PC-3 (cell line): Measurements from ENCODE around the gene SKIDA1. TPM values are rescaled to one million over a fixed set of nuclear protein-coding genes. Genes with fewer than 3 reads are reported as not detected.
A peak's percentile ranks its signal among the peaks of the same experiment; 100 is the strongest.
"Not testable (repeated sequence)": the region's sequence is repeated elsewhere in the genome, so short reads cannot be mapped to it uniquely, and the experiment has no call there.

Experiments used
- ATAC-seq: fragments of 200-7000 bp; cut with Tn5 transposase; 2 replicates; pipeline ENCODE4 v1.9.1; 2020; ENCODE audit warnings: mild to moderate bottlenecking, moderate library complexity
- Bru-seq: library from RNA; stranded (reverse); fragments of 400-500 nt; gene quantifications from one replicate; lab custom pipeline; 2021; lab: Mats Ljungman, UMichigan
- BruChase-seq, 2 experiments: library from RNA; stranded (reverse); fragments of 400-500 nt; gene quantifications; one replicate each; lab custom pipeline; 2021; lab: Mats Ljungman, UMichigan
- BruUV-seq: library from RNA; stranded (reverse); fragments of 400-500 nt; replicated peaks from 2 replicates; lab custom pipeline; 2021; lab: Mats Ljungman, UMichigan
- CTCF ChIA-PET: fragments of 300-600 bp; sonication (Branson Sonifier 250); formaldehyde crosslinking; loops from one replicate; lab custom pipeline; 2022; ENCODE audit warnings: antibody characterized with exemption; lab: Charles Lee
- POLR2A ChIA-PET: fragments of 300-600 bp; sonication (Branson Sonifier 250); formaldehyde crosslinking; loops from one replicate; lab custom pipeline; 2022; ENCODE audit warnings: antibody characterized with exemption; ENCODE audit not compliant: unreplicated experiment; lab: Charles Lee
- DNase-seq: peaks from one replicate; pipeline ENCODE4 v3.0.0-alpha.2; 2015
- H2AFZ ChIP-seq: fragments of 300-600 bp; sonication (generic); 2 replicates; pipeline ENCODE4 v1.6.0; 2016; ENCODE audit warnings: antibody characterized with exemption, low read length
- H3F3A ChIP-seq: fragments of 300-600 bp; sonication (generic); one replicate; pipeline ENCODE4 v1.6.0; 2017; ENCODE audit warnings: antibody characterized with exemption, low read length, control low read depth, mild to moderate bottlenecking; ENCODE audit not compliant: unreplicated experiment
- H3K27ac ChIP-seq: fragments of 300-600 bp; sonication (generic); 2 replicates; pipeline ENCODE4 v1.5.1; 2016; ENCODE audit warnings: mild to moderate bottlenecking, low read length
- H3K27me3 ChIP-seq: fragments of 300-600 bp; sonication (generic); 2 replicates; pipeline ENCODE4 v1.6.1; 2016; ENCODE audit warnings: low read length, mixed read lengths
- H3K36me3 ChIP-seq: fragments of 300-600 bp; sonication (generic); 2 replicates; pipeline ENCODE4 v1.6.1; 2016; ENCODE audit warnings: low read depth, mixed run types, low read length, mixed read lengths
- H3K4me1 ChIP-seq: fragments of 300-600 bp; sonication (generic); 2 replicates; pipeline ENCODE4 v1.5.1; 2016; ENCODE audit warnings: low read length; ENCODE audit not compliant: insufficient read depth
- H3K4me2 ChIP-seq: fragments of 300-600 bp; sonication (generic); 2 replicates; pipeline ENCODE4 v1.6.0; 2016; ENCODE audit warnings: low read length
- H3K4me3 ChIP-seq: fragments of 300-600 bp; sonication (generic); 2 replicates; pipeline ENCODE4 v1.5.1; 2016; ENCODE audit warnings: mild to moderate bottlenecking, low read length, mixed read lengths
- H3K79me2 ChIP-seq: fragments of 300-600 bp; sonication (generic); 2 replicates; pipeline ENCODE4 v1.6.1; 2017; ENCODE audit warnings: low read length, mixed read lengths
- H3K9ac ChIP-seq: fragments of 300-600 bp; sonication (generic); 2 replicates; pipeline ENCODE4 v1.6.0; 2016; ENCODE audit warnings: mild to moderate bottlenecking, low read length
- H3K9me2 ChIP-seq: fragments of 300-600 bp; sonication (generic); replicated peaks from 2 replicates; pipeline ENCODE4 v1.6.1; 2016; ENCODE audit warnings: mixed run types, low read length, mixed read lengths
- H3K9me3 ChIP-seq: fragments of 300-600 bp; sonication (generic); 2 replicates; pipeline ENCODE4 v1.6.1; 2016; ENCODE audit warnings: low read length, mixed read lengths
- H4K20me1 ChIP-seq: fragments of 300-600 bp; sonication (generic); 2 replicates; pipeline ENCODE4 v1.6.1; 2016; ENCODE audit warnings: low read length, mixed read lengths
- CTCF ChIP-seq: fragments of 300-600 bp; sonication (generic); conservative IDR thresholded peaks from 2 replicates; pipeline ENCODE4 v1.5.1; 2017; ENCODE audit warnings: antibody characterized with exemption, low read depth, mild to moderate bottlenecking, low read length
- EZH2 ChIP-seq: fragments of 300-600 bp; sonication (generic); IDR thresholded peaks from one replicate; pipeline ENCODE4 v1.6.1; 2017; ENCODE audit warnings: antibody characterized with exemption, mild to moderate bottlenecking, low read length; ENCODE audit not compliant: unreplicated experiment
- EZH2phosphoT487 ChIP-seq: fragments of 300-600 bp; sonication (generic); IDR thresholded peaks from 2 replicates; pipeline ENCODE4 v1.6.1; 2018; ENCODE audit warnings: mild to moderate bottlenecking, antibody characterized with exemption, low read length, borderline replicate concordance
- intact Hi-C: fragments of 100-400 bp; cut with micrococcal nuclease; formaldehyde crosslinking; loops from 2 replicates; pipeline ENCODE4 v1.9.0; 2023
- long read RNA-seq: library from polyadenylated mRNA; unstranded; transcript quantifications from one replicate; pipeline ENCODE4 v2.0.0, GENCODE V29; 2021; ENCODE audit not compliant: unreplicated experiment
- total RNA-seq: library from RNA; depleted of rRNA; stranded (reverse); fragments of >200 nt; gene quantifications from 2 replicates; pipeline ENCODE4 v1.2.3, GENCODE V29; 2014; rRNA removed

The SKIDA1 gene
- total RNA-seq = 0.17 and 0.26 TPM in 2 replicates
- percentile 29 among the genes with signal in this experiment for Bru-seq, nascent RNA
- BruChase-seq, experiment 1, labeled RNA remaining after a 6-hour chase = percentile 29 among the genes with signal in this experiment
- BruChase-seq, experiment 2, labeled RNA remaining after a 2-hour chase = percentile 31 among the genes with signal in this experiment
- long read RNA-seq = 0 reads

GRCh38 chr10:21525367-21526187 is at the start of gene SKIDA1:
Gene SKIDA1, minus strand, starts transcription at chr10:21525682. Its CDS starts 7,860 bp downstream, at chr10:21517822.
- Histone ChIP-seq H3K4me3 (peak within 1 kb of the TSS; percentile 81), H4K20me1 (no peaks in the 10 kb centered on the region), H3K9ac (peak within 1 kb of the TSS; percentile 89), H3F3A (no peaks in the 10 kb centered on the region), H3K27me3 (no peaks in the 10 kb centered on the region), H2AFZ (peak within 1 kb of the TSS; percentile 99), H3K79me2 (no peaks in the 10 kb centered on the region), H3K4me1 (peaks cover 18% of the 10 kb centered on the region), H3K9me2 (no peaks in the 10 kb centered on the region), H3K36me3 (no peaks in the 10 kb centered on the region), H3K9me3 (no peaks in the 10 kb centered on the region), H3K4me2 (peak within 1 kb of the TSS; percentile 99), H3K27ac (peak within 1 kb of the TSS; percentile 81)
- DNase-seq (peak; percentile 65), ATAC-seq (peak; percentile 59)
- TF ChIP-seq CTCF = no peak
- no peak for TF ChIP-seq EZH2phosphoT487
- no peak for TF ChIP-seq EZH2
- intact Hi-C loops = loop anchor here (10.0 kb wide), 2 partner anchors 199 to 361 kb away; no protein-coding TSS in a partner anchor
- ChIA-PET POLR2A (interaction anchor here (0.6 to 1.0 kb wide), 3 partner anchors 28 to 232 kb away, joined by 3 to 9 read pairs (median 4); no protein-coding TSS in a partner anchor), CTCF (interaction anchor here (1.1 kb wide), 1 partner anchor 28 kb away, joined by 3 read pairs; no protein-coding TSS in a partner anchor)
- BruUV-seq = no TSS peak

GRCh38 chr10:21574514-21574913 is 49.0 kb upstream of the SKIDA1 start:
- DNase-seq, H3F3A ChIP-seq, H3K27me3 ChIP-seq, H3K4me3 ChIP-seq, BruUV-seq, H3K27ac ChIP-seq, CTCF ChIA-PET, H3K4me1 ChIP-seq, H2AFZ ChIP-seq, POLR2A ChIA-PET, intact Hi-C loops, H4K20me1 ChIP-seq, H3K4me2 ChIP-seq, H3K9ac ChIP-seq, H3K9me2 ChIP-seq, ATAC-seq, H3K9me3 ChIP-seq, H3K36me3 ChIP-seq: not testable (repeated sequence)
- H3K79me2 ChIP-seq = peaks cover 88% of the 10 kb centered on the region

- intact Hi-C loops = no loop called here
- TF ChIP-seq EZH2phosphoT487 = no peak
- TF ChIP-seq EZH2 = no peak
- TF ChIP-seq CTCF = no peak
- Histone ChIP-seq H3K79me2 (peaks cover 88% of the 10 kb centered on the region), H3K4me1 (no peaks in the 10 kb centered on the region), H3K9me3 (no peaks in the 10 kb centered on the region), H3K4me3 (no peak overlapping the region), H3K9me2 (no peaks in the 10 kb centered on the region), H3K27ac (no peak overlapping the region), H4K20me1 (no peaks in the 10 kb centered on the region), H3K4me2 (no peak overlapping the region), H3F3A (no peaks in the 10 kb centered on the region), H3K27me3 (no peaks in the 10 kb centered on the region), H3K36me3 (no peaks in the 10 kb centered on the region), H2AFZ (no peak overlapping the region), H3K9ac (no peak overlapping the region)
- DNase-seq (no peak), ATAC-seq (no peak)
- BruUV-seq = no TSS peak
- ChIA-PET POLR2A (interaction anchor here (0.6 kb wide), 1 partner anchor 75 kb away, joined by 4 read pairs; no protein-coding TSS in a partner anchor), CTCF (no interaction called here)
Measured at GRCh38 chr10:21572578-21572977, 47.1 kb upstream of the SKIDA1 start.
